Esophagus squamous epithelium (tissue), 4 donors: ENCODE data around the gene OBSCN.

Experiments used
- POLR2A ChIP-seq, 4 donors: fragments of 450-650 bp; IDR thresholded peaks; one replicate each; pipeline ENCODE4 v1.6.1; 2017; ENCODE audit warnings: antibody characterized with exemption in 4 of 4, mild to moderate bottlenecking in 4 of 4, moderate library complexity in 3 of 4
- TF ChIP-seq, protein P1 (sequence below), 6 experiments: fragments of 450-650 bp in 4 of 6; fragments of 200-600 bp in 2 of 6; sonication (generic) in 2 of 6; IDR thresholded peaks; one replicate each; pipeline ENCODE4 v1.5.1; 2016 to 2019; ENCODE audit warnings: antibody characterized with exemption in 6 of 6, mild to moderate bottlenecking in 4 of 6, moderate library complexity in 4 of 6

- TF ChIP-seq POLR2A (IDR thresholded peaks at IDR 0.05), result no peak
- TF ChIP-seq, protein P1, sequence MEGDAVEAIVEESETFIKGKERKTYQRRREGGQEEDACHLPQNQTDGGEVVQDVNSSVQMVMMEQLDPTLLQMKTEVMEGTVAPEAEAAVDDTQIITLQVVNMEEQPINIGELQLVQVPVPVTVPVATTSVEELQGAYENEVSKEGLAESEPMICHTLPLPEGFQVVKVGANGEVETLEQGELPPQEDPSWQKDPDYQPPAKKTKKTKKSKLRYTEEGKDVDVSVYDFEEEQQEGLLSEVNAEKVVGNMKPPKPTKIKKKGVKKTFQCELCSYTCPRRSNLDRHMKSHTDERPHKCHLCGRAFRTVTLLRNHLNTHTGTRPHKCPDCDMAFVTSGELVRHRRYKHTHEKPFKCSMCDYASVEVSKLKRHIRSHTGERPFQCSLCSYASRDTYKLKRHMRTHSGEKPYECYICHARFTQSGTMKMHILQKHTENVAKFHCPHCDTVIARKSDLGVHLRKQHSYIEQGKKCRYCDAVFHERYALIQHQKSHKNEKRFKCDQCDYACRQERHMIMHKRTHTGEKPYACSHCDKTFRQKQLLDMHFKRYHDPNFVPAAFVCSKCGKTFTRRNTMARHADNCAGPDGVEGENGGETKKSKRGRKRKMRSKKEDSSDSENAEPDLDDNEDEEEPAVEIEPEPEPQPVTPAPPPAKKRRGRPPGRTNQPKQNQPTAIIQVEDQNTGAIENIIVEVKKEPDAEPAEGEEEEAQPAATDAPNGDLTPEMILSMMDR (IDR thresholded peaks at IDR 0.05), result no peak
These were observed 160.3 kb downstream of the OBSCN start for GRCh38 chr1:228367798-228368791.
